ACC112 (cell line): ENCODE results near the gene LHPP.

Experiments
- H2AFZ ChIP-seq: fragments of 200-600 bp; sonication (generic); one replicate; pipeline ENCODE4 v1.6.0; 2017; ENCODE audit warnings: antibody characterized with exemption, low read length; ENCODE audit not compliant: unreplicated experiment
- H3K27ac ChIP-seq: fragments of 200-600 bp; sonication (generic); 2 replicates; pipeline ENCODE4 v1.5.1; 2014; ENCODE audit warnings: low read depth, mild to moderate bottlenecking, antibody characterized with exemption, low read length, moderate library complexity
- H3K27me3 ChIP-seq: fragments of 200-600 bp; sonication (generic); 2 replicates; pipeline ENCODE4 v1.6.1; 2014; ENCODE audit warnings: mild to moderate bottlenecking, antibody characterized with exemption, low read length, moderate library complexity, mixed read lengths; ENCODE audit not compliant: insufficient read depth
- H3K36me3 ChIP-seq: fragments of 200-600 bp; sonication (generic); 2 replicates; pipeline ENCODE4 v1.6.1; 2016; ENCODE audit warnings: mild to moderate bottlenecking, antibody characterized with exemption, low read length, moderate library complexity, mixed read lengths; ENCODE audit not compliant: insufficient read depth
- H3K4me1 ChIP-seq: fragments of 200-600 bp; sonication (generic); one replicate; pipeline ENCODE4 v1.6.1; 2016; ENCODE audit warnings: low read length, mixed read lengths; ENCODE audit not compliant: insufficient read depth, unreplicated experiment, control insufficient read depth
- H3K4me3 ChIP-seq: fragments of 200-600 bp; sonication (generic); 2 replicates; pipeline ENCODE4 v1.5.1; 2014; ENCODE audit warnings: mild to moderate bottlenecking, low read depth, low read length
- H3K79me2 ChIP-seq: fragments of 200-600 bp; sonication (generic); one replicate; pipeline ENCODE4 v1.6.0; 2016; ENCODE audit warnings: low read length; ENCODE audit not compliant: control insufficient read depth, unreplicated experiment, insufficient read depth

LHPP gene

GRCh38 chr10:124497196-124497881 is 35.7 kb downstream of the LHPP start:
- Histone ChIP-seq H3K27me3 (no peaks in the 10 kb centered on the region), H3K27ac (no peak overlapping the region), H3K79me2 (no peaks in the 10 kb centered on the region), H2AFZ (no peak overlapping the region), H3K4me3 (no peak overlapping the region), H3K36me3 (peaks cover 5% of the 10 kb centered on the region; the same call in 1 of the 2 replicates), H3K4me1 (no peaks in the 10 kb centered on the region)

GRCh38 chr10:124498056-124498455 is 36.4 kb downstream of the LHPP start:
- Histone ChIP-seq H3K27me3 (no peaks in the 10 kb centered on the region), H3K36me3 (peaks cover 5% of the 10 kb centered on the region; the same call in 1 of the 2 replicates), H3K79me2 (no peaks in the 10 kb centered on the region), H3K4me1 (no peaks in the 10 kb centered on the region), H3K27ac (no peak overlapping the region), H2AFZ (no peak overlapping the region), H3K4me3 (no peak overlapping the region)

- Histone ChIP-seq H3K4me1 (no peaks in the 10 kb centered on the region), H3K4me3 (no peak overlapping the region), H3K27ac (no peak overlapping the region), H2AFZ (no peak overlapping the region), H3K36me3 (peaks cover 5% of the 10 kb centered on the region; the same call in 1 of the 2 replicates), H3K79me2 (no peaks in the 10 kb centered on the region), H3K27me3 (no peaks in the 10 kb centered on the region)
Measured at GRCh38 chr10:124500757-124501156, 39.1 kb downstream of the LHPP start.

GRCh38 chr10:124504711-124505110 is 43.1 kb downstream of the LHPP start:
- Histone ChIP-seq H3K79me2 (no peaks in the 10 kb centered on the region), H2AFZ (no peak overlapping the region), H3K4me3 (no peak overlapping the region), H3K27me3 (no peaks in the 10 kb centered on the region), H3K36me3 (peaks cover 5% of the 10 kb centered on the region; the same call in 1 of the 2 replicates), H3K27ac (no peak overlapping the region), H3K4me1 (no peaks in the 10 kb centered on the region)

GRCh38 chr10:124505279-124505678 is 43.7 kb downstream of the LHPP start:
- no peak overlapping the region for H3K27ac ChIP-seq
- no peak overlapping the region for H3K4me3 ChIP-seq
- no peaks in the 10 kb centered on the region for H3K4me1 ChIP-seq
- no peak overlapping the region for H2AFZ ChIP-seq
- peaks cover 5% of the 10 kb centered on the region; the same call in 1 of the 2 replicates for H3K36me3 ChIP-seq
- H3K79me2 ChIP-seq = no peaks in the 10 kb centered on the region
- H3K27me3 ChIP-seq = no peaks in the 10 kb centered on the region

GRCh38 chr10:124508070-124508667 is 46.5 kb downstream of the LHPP start:
- H2AFZ ChIP-seq = no peak overlapping the region
- H3K79me2 ChIP-seq = no peaks in the 10 kb centered on the region
- H3K36me3 ChIP-seq = no peaks in the 10 kb centered on the region
- no peaks in the 10 kb centered on the region for H3K4me1 ChIP-seq
- no peaks in the 10 kb centered on the region for H3K27me3 ChIP-seq
- no peak overlapping the region for H3K4me3 ChIP-seq
- H3K27ac ChIP-seq = no peak overlapping the region

- no peak overlapping the region for H3K27ac ChIP-seq
- H2AFZ ChIP-seq = no peak overlapping the region
- H3K4me3 ChIP-seq = no peak overlapping the region
- H3K36me3 ChIP-seq = no peaks in the 10 kb centered on the region
- no peaks in the 10 kb centered on the region for H3K4me1 ChIP-seq
- H3K27me3 ChIP-seq = no peaks in the 10 kb centered on the region
- H3K79me2 ChIP-seq = no peaks in the 10 kb centered on the region
Measured at GRCh38 chr10:124508907-124509454, 47.4 kb downstream of the LHPP start.

GRCh38 chr10:124509880-124510632 is 48.4 kb downstream of the LHPP start:
- Histone ChIP-seq H3K79me2 (no peaks in the 10 kb centered on the region), H3K27me3 (no peaks in the 10 kb centered on the region), H2AFZ (no peak overlapping the region), H3K4me3 (no peak overlapping the region), H3K4me1 (no peaks in the 10 kb centered on the region), H3K27ac (no peak overlapping the region), H3K36me3 (no peaks in the 10 kb centered on the region)

- H3K4me3 ChIP-seq = no peak overlapping the region
- no peaks in the 10 kb centered on the region for H3K79me2 ChIP-seq
- no peaks in the 10 kb centered on the region for H3K4me1 ChIP-seq
- H3K36me3 ChIP-seq = no peaks in the 10 kb centered on the region
- no peak overlapping the region for H3K27ac ChIP-seq
- H3K27me3 ChIP-seq = no peaks in the 10 kb centered on the region
- no peak overlapping the region for H2AFZ ChIP-seq
Measured at GRCh38 chr10:124510759-124511158, 49.1 kb downstream of the LHPP start.

GRCh38 chr10:124511205-124512039 is 49.8 kb downstream of the LHPP start:
- no peak overlapping the region for H2AFZ ChIP-seq
- no peaks in the 10 kb centered on the region for H3K79me2 ChIP-seq
- H3K4me1 ChIP-seq = no peaks in the 10 kb centered on the region
- no peak overlapping the region for H3K27ac ChIP-seq
- no peaks in the 10 kb centered on the region for H3K27me3 ChIP-seq
- H3K36me3 ChIP-seq = no peaks in the 10 kb centered on the region
- H3K4me3 ChIP-seq = no peak overlapping the region
